IPS-15b (cell line): ENCODE data around the gene BAZ2B.
"Not testable (repeated sequence)": the region's sequence is repeated elsewhere in the genome, so short reads cannot be mapped to it uniquely, and the experiment has no call there.

Experiments used
- H3K27me3 ChIP-seq: one replicate; pipeline ENCODE4 v1.6.1; 2013; ENCODE audit warnings: low read length; ENCODE audit not compliant: control insufficient read depth, insufficient read depth
- H3K36me3 ChIP-seq: one replicate; pipeline ENCODE4 v1.6.1; 2013; ENCODE audit warnings: low read length; ENCODE audit not compliant: control insufficient read depth, insufficient read depth
- H3K4me1 ChIP-seq: one replicate; pipeline ENCODE4 v1.6.1; 2013; ENCODE audit warnings: mild to moderate bottlenecking, low read length; ENCODE audit not compliant: control insufficient read depth, insufficient read depth
- H3K4me3 ChIP-seq: one replicate; pipeline ENCODE4 v1.5.1; 2013; ENCODE audit warnings: low read depth, low read length
- H3K9ac ChIP-seq: one replicate; pipeline ENCODE4 v1.6.1; 2013; ENCODE audit warnings: low read depth, mild to moderate bottlenecking, low read length
- H3K9me3 ChIP-seq: one replicate; pipeline ENCODE4 v1.6.1; 2013; ENCODE audit warnings: mild to moderate bottlenecking, low read length; ENCODE audit not compliant: control insufficient read depth, insufficient read depth

BAZ2B gene

GRCh38 chr2:159546039-159546438, 70.3 kb downstream of the BAZ2B start:
- H3K9ac ChIP-seq, result no peak overlapping the region
- no peak overlapping the region for H3K4me3 ChIP-seq
- H3K36me3 ChIP-seq, result no peaks in the 10 kb centered on the region
- H3K9me3 ChIP-seq, result no peaks in the 10 kb centered on the region
- peaks cover 8% of the 10 kb centered on the region for H3K4me1 ChIP-seq
- no peaks in the 10 kb centered on the region for H3K27me3 ChIP-seq

- Histone ChIP-seq H3K27me3 (no peaks in the 10 kb centered on the region), H3K4me1 (peaks cover 8% of the 10 kb centered on the region), H3K36me3 (no peaks in the 10 kb centered on the region), H3K4me3 (no peak overlapping the region), H3K9ac (no peak overlapping the region), H3K9me3 (no peaks in the 10 kb centered on the region)
These were observed 71.3 kb downstream of the BAZ2B start for GRCh38 chr2:159545085-159545484.

- Histone ChIP-seq H3K4me1 (peaks cover 8% of the 10 kb centered on the region), H3K9me3 (no peaks in the 10 kb centered on the region), H3K4me3 (no peak overlapping the region), H3K27me3 (no peaks in the 10 kb centered on the region), H3K36me3 (no peaks in the 10 kb centered on the region), H3K9ac (no peak overlapping the region)
These were observed 74.2 kb downstream of the BAZ2B start for GRCh38 chr2:159542101-159542500.

- H3K9me3 ChIP-seq, result no peaks in the 10 kb centered on the region
- no peaks in the 10 kb centered on the region for H3K36me3 ChIP-seq
- no peaks in the 10 kb centered on the region for H3K27me3 ChIP-seq
- H3K9ac ChIP-seq, result no peak overlapping the region
- peaks cover under 1% of the 10 kb centered on the region for H3K4me1 ChIP-seq
- no peak overlapping the region for H3K4me3 ChIP-seq
These were observed 76.6 kb downstream of the BAZ2B start for GRCh38 chr2:159539701-159540100.

- no peaks in the 10 kb centered on the region for H3K4me1 ChIP-seq
- no peaks in the 10 kb centered on the region for H3K36me3 ChIP-seq
These were observed 77.5 kb downstream of the BAZ2B start for GRCh38 chr2:159538801-159539200.

GRCh38 chr2:159535261-159535660, 81.1 kb downstream of the BAZ2B start:
- not testable (repeated sequence) for H3K27me3 ChIP-seq, H3K4me3 ChIP-seq, H3K9ac ChIP-seq, H3K9me3 ChIP-seq, H3K36me3 ChIP-seq, H3K4me1 ChIP-seq

More at GRCh38 chr2:159538801-159539200, 77.5 kb downstream of the BAZ2B start:
- no peak overlapping the region for H3K9ac ChIP-seq
- no peaks in the 10 kb centered on the region for H3K27me3 ChIP-seq
- H3K4me3 ChIP-seq, result no peak overlapping the region
- no peaks in the 10 kb centered on the region for H3K9me3 ChIP-seq

- Histone ChIP-seq H3K27me3 (no peaks in the 10 kb centered on the region), H3K36me3 (no peaks in the 10 kb centered on the region), H3K4me1 (peaks cover 2% of the 10 kb centered on the region), H3K9ac (no peak overlapping the region), H3K4me3 (no peak overlapping the region), H3K9me3 (no peaks in the 10 kb centered on the region)
These were observed 84.9 kb downstream of the BAZ2B start for GRCh38 chr2:159531475-159531874.

- Histone ChIP-seq H3K9me3 (no peaks in the 10 kb centered on the region), H3K9ac (no peak overlapping the region), H3K36me3 (no peaks in the 10 kb centered on the region), H3K4me3 (no peak overlapping the region), H3K4me1 (peaks cover 7% of the 10 kb centered on the region), H3K27me3 (no peaks in the 10 kb centered on the region)
These were observed 89.9 kb downstream of the BAZ2B start for GRCh38 chr2:159526433-159526832.

- no peak overlapping the region for H3K4me3 ChIP-seq
- H3K36me3 ChIP-seq, result no peaks in the 10 kb centered on the region
These were observed 91.3 kb downstream of the BAZ2B start for GRCh38 chr2:159525012-159525411.

GRCh38 chr2:159521272-159521671, 95.1 kb downstream of the BAZ2B start:
- no peaks in the 10 kb centered on the region for H3K27me3 ChIP-seq
- H3K36me3 ChIP-seq, result no peaks in the 10 kb centered on the region
- no peaks in the 10 kb centered on the region for H3K9me3 ChIP-seq
- no peak overlapping the region for H3K4me3 ChIP-seq
- H3K9ac ChIP-seq, result no peak overlapping the region
- H3K4me1 ChIP-seq, result peaks cover 5% of the 10 kb centered on the region

More at GRCh38 chr2:159525012-159525411, 91.3 kb downstream of the BAZ2B start:
- Histone ChIP-seq H3K9me3 (no peaks in the 10 kb centered on the region), H3K4me1 (peaks cover 7% of the 10 kb centered on the region), H3K27me3 (no peaks in the 10 kb centered on the region), H3K9ac (no peak overlapping the region)

- Histone ChIP-seq H3K27me3 (no peaks in the 10 kb centered on the region), H3K9ac (no peak overlapping the region), H3K36me3 (no peaks in the 10 kb centered on the region), H3K4me1 (no peaks in the 10 kb centered on the region), H3K9me3 (no peaks in the 10 kb centered on the region), H3K4me3 (no peak overlapping the region)
These were observed 97.9 kb downstream of the BAZ2B start for GRCh38 chr2:159518321-159519005.

- Histone ChIP-seq H3K27me3 (no peaks in the 10 kb centered on the region), H3K36me3 (no peaks in the 10 kb centered on the region), H3K4me3 (no peak overlapping the region), H3K9me3 (no peaks in the 10 kb centered on the region), H3K4me1 (no peaks in the 10 kb centered on the region), H3K9ac (no peak overlapping the region)
These were observed 100.0 kb downstream of the BAZ2B start for GRCh38 chr2:159516241-159516758.
